GM19463 (cell line): ENCODE data around the gene BCAS4.
"Not testable (repeated sequence)": the region's sequence is repeated elsewhere in the genome, so short reads cannot be mapped to it uniquely, and the experiment has no call there.

Experiments
- ATAC-seq: cut with Tn5 transposase; IDR thresholded peaks from one replicate; pipeline ENCODE4 v1.9.1; 2021; ENCODE audit warnings: mild to moderate bottlenecking, moderate library complexity; ENCODE audit not compliant: unreplicated experiment

The BCAS4 gene

GRCh38 chr20:50874111-50874757, 79.4 kb downstream of the BCAS4 start:
- no peak for ATAC-seq

- ATAC-seq = no peak
These were observed 80.2 kb downstream of the BCAS4 start for GRCh38 chr20:50874758-50875665.

GRCh38 chr20:50876063-50876685, 81.3 kb downstream of the BCAS4 start:
- no peak for ATAC-seq

- ATAC-seq = no peak
These were observed 82.0 kb downstream of the BCAS4 start for GRCh38 chr20:50876816-50877215.

GRCh38 chr20:50877232-50877743, 82.4 kb downstream of the BCAS4 start:
- no peak for ATAC-seq

GRCh38 chr20:50879649-50880550, 85.0 kb downstream of the BCAS4 start:
- no peak for ATAC-seq

- ATAC-seq = not testable (repeated sequence)
These were observed 87.0 kb downstream of the BCAS4 start for GRCh38 chr20:50881759-50882424.

GRCh38 chr20:50883856-50884255, 89.0 kb downstream of the BCAS4 start:
- no peak for ATAC-seq

- ATAC-seq = no peak
These were observed 90.2 kb downstream of the BCAS4 start for GRCh38 chr20:50885068-50885467.

- no peak for ATAC-seq
These were observed 90.9 kb downstream of the BCAS4 start for GRCh38 chr20:50885781-50886180.

- ATAC-seq = no peak
These were observed 91.4 kb downstream of the BCAS4 start for GRCh38 chr20:50886184-50886790.

GRCh38 chr20:50887576-50887975, 92.7 kb downstream of the BCAS4 start:
- no peak for ATAC-seq

- ATAC-seq = no peak
These were observed 96.3 kb downstream of the BCAS4 start for GRCh38 chr20:50891138-50891537.

- no peak for ATAC-seq
These were observed 97.5 kb downstream of the BCAS4 start for GRCh38 chr20:50892394-50892793.

- no peak for ATAC-seq
These were observed 98.8 kb downstream of the BCAS4 start for GRCh38 chr20:50893620-50894019.

GRCh38 chr20:50895111-50895830, 100.4 kb downstream of the BCAS4 start:
- no peak for ATAC-seq

- ATAC-seq = no peak
These were observed 103.6 kb downstream of the BCAS4 start for GRCh38 chr20:50898475-50898874.

- no peak for ATAC-seq
These were observed 105.4 kb downstream of the BCAS4 start for GRCh38 chr20:50900261-50900660.

- no peak for ATAC-seq
These were observed 106.4 kb downstream of the BCAS4 start for GRCh38 chr20:50901301-50901700.
